Panc1 (cell line): ENCODE results near the gene KLC1. TPM values are rescaled to one million over a fixed set of nuclear protein-coding genes. Genes with fewer than 3 reads are reported as not detected.

Source experiments
- ATAC-seq: fragments of 200-7000 bp; cut with Tn5 transposase; 2 replicates; pipeline ENCODE4 v1.9.1; 2020; ENCODE audit warnings: mild to moderate bottlenecking, moderate library complexity
- BruUV-seq: library from RNA; stranded (reverse); fragments of 400-500 nt; replicated peaks from 2 replicates; lab custom pipeline; 2021; lab: Mats Ljungman, UMichigan
- CTCF ChIA-PET: fragments of 300-600 bp; sonication (Branson Sonifier 250); formaldehyde crosslinking; loops from one replicate; lab custom pipeline; 2022; ENCODE audit warnings: antibody characterized with exemption; lab: Charles Lee
- POLR2A ChIA-PET: fragments of 300-600 bp; sonication (Branson Sonifier 250); formaldehyde crosslinking; loops from one replicate; lab custom pipeline; 2022; ENCODE audit warnings: antibody characterized with exemption; lab: Charles Lee
- DNase-seq: peaks from one replicate; pipeline ENCODE4 v3.0.0-alpha.2; 2010; ENCODE audit warnings: low read depth, low spot score
- H3K27ac ChIP-seq: 2 replicates; pipeline ENCODE4 v1.5.1; 2011; ENCODE audit warnings: mild to moderate bottlenecking, low read length, inconsistent platforms
- H3K27me3 ChIP-seq: fragments of 200-500 bp; sonication (Bioruptor generic); 2 replicates; pipeline ENCODE4 v1.6.0; 2014; ENCODE audit warnings: low read length, inconsistent platforms; ENCODE audit not compliant: control insufficient read depth, insufficient read depth
- H3K36me3 ChIP-seq: fragments of 200-500 bp; sonication (Bioruptor generic); 2 replicates; pipeline ENCODE4 v1.5.1; 2014; ENCODE audit warnings: inconsistent platforms, mild to moderate bottlenecking, low read length, moderate library complexity; ENCODE audit not compliant: control insufficient read depth, insufficient read depth
- H3K4me1 ChIP-seq: 2 replicates; pipeline ENCODE4 v1.5.1; 2011; ENCODE audit warnings: inconsistent platforms, mild to moderate bottlenecking, low read length, moderate library complexity; ENCODE audit not compliant: control insufficient read depth, insufficient read depth
- H3K4me3 ChIP-seq, 2 experiments: 2 replicates each; pipeline ENCODE4 v1.5.1; 2011 to 2012; ENCODE audit warnings: low read depth in 2 of 2, low read length in 2 of 2, mild to moderate bottlenecking in 2 of 2, inconsistent platforms in 1 of 2, moderate library complexity in 1 of 2
- H3K9me3 ChIP-seq: fragments of 200-500 bp; sonication (Bioruptor generic); 2 replicates; pipeline ENCODE4 v1.5.1; 2014; ENCODE audit warnings: low read depth, mild to moderate bottlenecking, inconsistent platforms, low read length, moderate library complexity; ENCODE audit not compliant: control insufficient read depth, insufficient read depth
- CTCF ChIP-seq: fragments of 450-650 bp; IDR thresholded peaks from 2 replicates; pipeline ENCODE4 v1.5.1; 2017; ENCODE audit warnings: mild to moderate bottlenecking
- POLR2AphosphoS5 ChIP-seq: IDR thresholded peaks from 2 replicates; pipeline ENCODE4 v1.6.1; 2012; ENCODE audit warnings: mild to moderate bottlenecking, low read depth, low read length, moderate library complexity
- REST ChIP-seq, 2 experiments: IDR thresholded peaks; 2 replicates each; pipeline ENCODE4 v1.6.1; 2011 to 2012; ENCODE audit warnings: low read depth in 2 of 2, control low read depth in 1 of 2, low read length in 1 of 2, mild to moderate bottlenecking in 1 of 2, moderate library complexity in 1 of 2; ENCODE audit not compliant: insufficient read depth in 1 of 2
- SIN3A ChIP-seq: IDR thresholded peaks from 2 replicates; pipeline ENCODE4 v1.6.1; 2012; ENCODE audit warnings: low read depth, mild to moderate bottlenecking, low read length, moderate library complexity, borderline replicate concordance; ENCODE audit not compliant: insufficient read depth
- TCF7L2 ChIP-seq: IDR thresholded peaks from 2 replicates; pipeline ENCODE4 v1.6.1; 2011; ENCODE audit warnings: mild to moderate bottlenecking, low read depth, low read length, inconsistent platforms
- in situ Hi-C: cut with HindIII; loops from 2 replicates; pipeline ENCODE4 v1.10.0; 2016; ENCODE audit warnings: low sequenced_read_pairs, low pct_unique_long_range_greater_than_20kb
- intact Hi-C: fragments of 100-400 bp; cut with micrococcal nuclease; formaldehyde crosslinking; loops from one replicate; pipeline ENCODE4 v1.10.0; 2022; ENCODE audit not compliant: unreplicated experiment
- total RNA-seq: library from RNA; stranded (reverse); gene quantifications from one replicate; pipeline ENCODE4 v1.2.1, GENCODE V29; 2021; ENCODE audit not compliant: unreplicated experiment

KLC1 gene
- total RNA-seq, 1 experiment from 2014 or later = 98.0 TPM

GRCh38 chr14:103744621-103745395 lies 115.8 kb downstream of the KLC1 start:
- DNase-seq = no peak
- intact Hi-C loops = no loop called here
- no peaks in the 10 kb centered on the region for H3K4me1 ChIP-seq
- H3K9me3 ChIP-seq = no peaks in the 10 kb centered on the region
- POLR2A ChIA-PET = interaction anchor here (0.6 kb wide), 1 partner anchor 308 kb away, joined by 3 read pairs; no protein-coding TSS in a partner anchor
- no TSS peak for BruUV-seq
- no peak overlapping the region for H3K4me3 ChIP-seq
- TF ChIP-seq REST (IDR thresholded peaks at IDR 0.05; ENCODE audit: insufficient read depth in 1 of 2, low read depth in 2 of 2, low read length in 1 of 2) = no peak
- no peak for TF ChIP-seq CTCF
- TF ChIP-seq TCF7L2 = no peak
- no peak for TF ChIP-seq SIN3A
- TF ChIP-seq POLR2AphosphoS5 = no peak
- no peak; the same call in 1 of the 2 replicates for ATAC-seq
- CTCF ChIA-PET = no interaction called here
- in situ Hi-C loops = no loop called here
- H3K36me3 ChIP-seq = no peaks in the 10 kb centered on the region
- no peaks in the 10 kb centered on the region for H3K27me3 ChIP-seq
- H3K27ac ChIP-seq = no peak overlapping the region

GRCh38 chr14:103745424-103745823 lies 116.4 kb downstream of the KLC1 start:
- Histone ChIP-seq H3K36me3 (no peaks in the 10 kb centered on the region), H3K4me1 (no peaks in the 10 kb centered on the region), H3K27ac (no peak overlapping the region), H3K9me3 (no peaks in the 10 kb centered on the region), H3K4me3 (no peak overlapping the region), H3K27me3 (no peaks in the 10 kb centered on the region)
- no TSS peak for BruUV-seq
- POLR2A ChIA-PET = no interaction called here
- CTCF ChIA-PET = no interaction called here
- intact Hi-C loops (no loop called here), in situ Hi-C loops (no loop called here)
- ATAC-seq (no peak), DNase-seq (no peak)
- TF ChIP-seq CTCF (no peak), REST (IDR thresholded peaks at IDR 0.05; ENCODE audit: insufficient read depth in 1 of 2, low read depth in 2 of 2, low read length in 1 of 2) (no peak), TCF7L2 (no peak), SIN3A (no peak), POLR2AphosphoS5 (no peak)
